LHCN-M2 (cell line): Measurements from ENCODE around the gene SRP9. TPM values are rescaled to one million over a fixed set of nuclear protein-coding genes. Genes with fewer than 3 reads are reported as not detected.

ENCODE experiments used
- DNase-seq: peaks from one replicate; pipeline ENCODE4 v3.0.0-alpha.2; 2012; ENCODE audit warnings: low read depth
- total RNA-seq: library from RNA; depleted of rRNA; stranded (reverse); fragments of >200 nt; gene quantifications from 2 replicates; pipeline ENCODE4 v1.2.3, GENCODE V29; 2014; rRNA removed

The SRP9 gene
- total RNA-seq, 1 experiment from 2014 or later = 426 TPM

DNA sequence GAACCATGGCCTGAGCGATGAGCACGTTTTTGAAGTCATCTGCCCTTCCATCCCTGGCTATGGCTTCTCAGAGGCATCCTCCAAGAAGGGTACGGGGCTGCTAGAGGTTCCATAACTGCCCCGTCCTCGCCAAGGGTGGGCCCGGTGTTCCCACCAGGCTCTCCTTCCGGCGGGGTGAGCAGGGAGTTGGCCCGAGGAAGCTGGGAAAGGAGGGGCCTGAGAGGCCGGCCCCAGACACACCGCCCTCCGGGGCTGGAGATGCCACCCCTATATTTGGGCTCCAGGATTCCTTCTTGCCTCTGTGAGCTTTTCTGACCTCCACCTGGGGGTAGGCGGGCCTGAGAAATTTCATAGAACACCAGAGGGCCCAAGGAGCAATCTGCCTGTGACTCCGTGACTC is 61.2 kb downstream of the SRP9 start:
- DNase-seq = no peak

Other genes with a start within 250 kb of the SRP9 start
- 82.4 and 91.8 TPM in 2 replicates for gene ENAH, start 124.7 kb upstream of the SRP9 start, total RNA-seq
- 13.3 and 18.0 TPM in 2 replicates for gene EPHX1, start 32.3 kb downstream of the SRP9 start, total RNA-seq
- 10.1 and 10.2 TPM in 2 replicates for gene TMEM63A, start 104.6 kb downstream of the SRP9 start, total RNA-seq
- gene LEFTY1, start 111.3 kb downstream of the SRP9 start, total RNA-seq = not detected in 2 replicates
- gene PYCR2, start 146.4 kb downstream of the SRP9 start, total RNA-seq = 71.4 and 77.4 TPM in 2 replicates
- gene LEFTY2, start 163.4 kb downstream of the SRP9 start, total RNA-seq = not detected in 2 replicates
- gene SDE2, start 221.5 kb downstream of the SRP9 start, total RNA-seq = 19.7 and 21.5 TPM in 2 replicates